ENCODE data around the gene OR1J2. TPM values are rescaled to one million over a fixed set of nuclear protein-coding genes. Genes with fewer than 3 reads are reported as not detected.

Gene OR1J2
- total RNA-seq, 6 experiments from 2014 or later = not detected

DNA sequence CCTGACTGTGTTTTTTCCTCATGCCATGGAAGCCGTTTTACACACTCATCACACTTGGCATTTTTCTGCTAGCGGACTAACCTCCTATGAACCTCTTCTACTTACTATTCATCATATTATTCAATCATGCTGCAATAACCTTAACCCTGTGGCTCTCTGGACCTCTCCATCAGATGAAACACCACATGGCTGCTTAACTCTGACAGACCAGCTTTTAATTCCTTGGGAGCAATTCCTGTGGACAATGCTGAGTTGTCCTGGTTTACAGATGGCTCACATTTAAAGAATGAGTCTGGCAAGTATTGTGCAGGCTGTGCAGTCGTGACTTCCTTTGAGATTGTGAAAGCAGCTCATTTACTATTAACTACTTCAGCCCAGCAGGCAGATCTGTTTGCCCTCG lies 41.9 kb upstream of the OR1J2 start:
- DNase-seq = no peak
- H3K4me3 ChIP-seq = no peak overlapping the region
- 50% methylated on average over 4 of the region's 4 CpGs for WGBS (ENCODE audit: insufficient coverage, low coverage, low lambda C conversion rate, missing lambda C conversion rate)
- H3K4me1 ChIP-seq = peaks cover 0 to 8% (median 0%) of the 10 kb centered on the region in 4 donors
- intact Hi-C loops (cut with DNase I) = loop anchor here in 1 of 2 donors (10.0 kb wide), 1 partner anchor 336 kb away; the partner anchor contains the start of gene OR1K1
- no peak overlapping the region for H3K27ac ChIP-seq
- no peaks in the 10 kb centered on the region for H3K27me3 ChIP-seq
- ATAC-seq = no peak
- H3K36me3 ChIP-seq = no peaks in the 10 kb centered on the region
- no peaks in the 10 kb centered on the region for H3K9me3 ChIP-seq
- TF ChIP-seq, protein P1, sequence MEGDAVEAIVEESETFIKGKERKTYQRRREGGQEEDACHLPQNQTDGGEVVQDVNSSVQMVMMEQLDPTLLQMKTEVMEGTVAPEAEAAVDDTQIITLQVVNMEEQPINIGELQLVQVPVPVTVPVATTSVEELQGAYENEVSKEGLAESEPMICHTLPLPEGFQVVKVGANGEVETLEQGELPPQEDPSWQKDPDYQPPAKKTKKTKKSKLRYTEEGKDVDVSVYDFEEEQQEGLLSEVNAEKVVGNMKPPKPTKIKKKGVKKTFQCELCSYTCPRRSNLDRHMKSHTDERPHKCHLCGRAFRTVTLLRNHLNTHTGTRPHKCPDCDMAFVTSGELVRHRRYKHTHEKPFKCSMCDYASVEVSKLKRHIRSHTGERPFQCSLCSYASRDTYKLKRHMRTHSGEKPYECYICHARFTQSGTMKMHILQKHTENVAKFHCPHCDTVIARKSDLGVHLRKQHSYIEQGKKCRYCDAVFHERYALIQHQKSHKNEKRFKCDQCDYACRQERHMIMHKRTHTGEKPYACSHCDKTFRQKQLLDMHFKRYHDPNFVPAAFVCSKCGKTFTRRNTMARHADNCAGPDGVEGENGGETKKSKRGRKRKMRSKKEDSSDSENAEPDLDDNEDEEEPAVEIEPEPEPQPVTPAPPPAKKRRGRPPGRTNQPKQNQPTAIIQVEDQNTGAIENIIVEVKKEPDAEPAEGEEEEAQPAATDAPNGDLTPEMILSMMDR (IDR thresholded peaks at IDR 0.05) = no peak
- no peak for TF ChIP-seq POLR2A (IDR thresholded peaks at IDR 0.05)

DNA sequence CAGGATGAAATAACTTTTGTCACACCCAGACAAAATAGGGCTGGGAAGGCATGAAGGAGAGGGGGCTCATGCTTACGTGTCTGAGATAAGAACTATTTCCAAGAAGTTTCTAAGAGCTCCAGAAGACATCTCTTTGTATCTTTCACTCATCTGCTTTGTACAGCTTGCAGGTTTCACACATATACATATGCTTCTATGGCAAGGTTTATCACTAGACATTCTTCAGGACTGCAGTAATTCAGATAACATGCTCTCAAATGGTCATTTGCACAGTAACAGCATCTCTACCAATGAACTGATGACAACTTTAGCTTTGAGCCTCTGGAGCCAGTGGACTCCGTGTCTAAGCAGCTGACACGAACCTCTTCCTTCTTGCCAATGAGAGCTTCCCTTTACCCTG lies 36.0 kb upstream of the OR1J2 start:
- no peak for ATAC-seq
- intact Hi-C loops (cut with DNase I) = no loop called here
- no peaks in the 10 kb centered on the region for H3K27me3 ChIP-seq

DNA sequence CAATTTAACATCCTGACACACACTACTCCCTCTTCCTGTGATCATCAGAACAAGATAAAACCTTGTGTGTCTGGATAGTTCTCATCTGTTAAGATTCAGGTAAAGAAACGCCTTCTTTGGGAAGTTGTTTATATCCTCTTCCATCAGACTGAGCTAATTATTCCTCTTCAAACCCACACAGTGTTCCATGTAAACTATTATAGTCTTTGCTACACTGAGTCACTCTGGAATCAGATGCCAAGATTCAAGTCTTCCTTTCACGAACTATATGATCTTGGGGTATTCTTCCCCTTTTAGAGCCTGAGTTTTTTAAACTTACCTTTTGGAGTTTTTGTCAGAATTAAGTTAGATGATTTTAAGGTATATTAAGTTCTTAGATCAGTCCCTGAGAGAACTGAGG lies 34.9 kb upstream of the OR1J2 start:
- TF ChIP-seq, protein P1 (IDR thresholded peaks at IDR 0.05) = no peak
- TF ChIP-seq POLR2A (IDR thresholded peaks at IDR 0.05) = no peak
- WGBS (ENCODE audit: insufficient coverage, low coverage, low lambda C conversion rate, missing lambda C conversion rate) = 27% methylated on average over 2 of the region's 2 CpGs
- Histone ChIP-seq H3K27me3 (no peaks in the 10 kb centered on the region), H3K9me3 (no peaks in the 10 kb centered on the region), H3K36me3 (no peaks in the 10 kb centered on the region), H3K4me1 (no peaks in the 10 kb centered on the region), H3K27ac (no peak overlapping the region), H3K4me3 (no peak overlapping the region)
- no peak for ATAC-seq
- DNase-seq = no peak
- intact Hi-C loops (cut with DNase I) = no loop called here

More for the DNA sequence above, 36.0 kb upstream of the OR1J2 start:
- H3K27ac ChIP-seq = no peak overlapping the region
- H3K9me3 ChIP-seq = no peaks in the 10 kb centered on the region
- H3K4me3 ChIP-seq = no peak overlapping the region
- H3K4me1 ChIP-seq = no peaks in the 10 kb centered on the region
- WGBS (ENCODE audit: insufficient coverage, low coverage, low lambda C conversion rate, missing lambda C conversion rate) = 54% methylated on average over 3 of the region's 3 CpGs
- no peak for TF ChIP-seq POLR2A (IDR thresholded peaks at IDR 0.05)
- TF ChIP-seq, protein P1 (IDR thresholded peaks at IDR 0.05) = no peak
- no peaks in the 10 kb centered on the region for H3K36me3 ChIP-seq
- DNase-seq = no peak

DNA sequence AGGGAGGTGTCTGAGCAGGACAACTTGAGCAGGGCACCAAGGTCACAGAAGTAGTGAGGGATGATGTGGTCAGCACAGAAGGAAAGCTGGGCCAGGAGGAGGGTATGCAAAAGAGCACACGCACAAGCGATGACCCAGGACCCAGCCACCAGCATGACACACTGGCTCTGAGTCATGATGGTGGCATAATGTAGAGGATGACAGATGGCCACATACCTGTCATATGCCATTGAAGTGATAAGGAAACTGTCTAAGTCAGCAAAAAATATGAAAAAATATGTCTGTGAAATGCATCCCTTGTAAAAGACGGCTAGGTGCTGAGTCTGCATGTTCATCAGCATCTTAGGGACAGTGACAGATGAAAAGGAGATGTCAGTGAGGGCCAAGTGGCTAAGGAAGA lies 33.3 kb upstream of the OR1J2 start:
- no peak overlapping the region for H3K4me3 ChIP-seq
- no peaks in the 10 kb centered on the region for H3K36me3 ChIP-seq
- intact Hi-C loops (cut with DNase I) = no loop called here
- ATAC-seq (no peak), DNase-seq (no peak)
- TF ChIP-seq, protein P1 (IDR thresholded peaks at IDR 0.05) = no peak
- TF ChIP-seq POLR2A (IDR thresholded peaks at IDR 0.05) = no peak
- WGBS (ENCODE audit: insufficient coverage, low coverage, low lambda C conversion rate, missing lambda C conversion rate) = 84% methylated on average over 3 of the region's 3 CpGs
- H3K27ac ChIP-seq = no peak overlapping the region
- no peaks in the 10 kb centered on the region for H3K9me3 ChIP-seq
- peaks cover 0 to 4% of the 10 kb centered on the region in 2 donors for H3K27me3 ChIP-seq
- no peaks in the 10 kb centered on the region for H3K4me1 ChIP-seq

DNA sequence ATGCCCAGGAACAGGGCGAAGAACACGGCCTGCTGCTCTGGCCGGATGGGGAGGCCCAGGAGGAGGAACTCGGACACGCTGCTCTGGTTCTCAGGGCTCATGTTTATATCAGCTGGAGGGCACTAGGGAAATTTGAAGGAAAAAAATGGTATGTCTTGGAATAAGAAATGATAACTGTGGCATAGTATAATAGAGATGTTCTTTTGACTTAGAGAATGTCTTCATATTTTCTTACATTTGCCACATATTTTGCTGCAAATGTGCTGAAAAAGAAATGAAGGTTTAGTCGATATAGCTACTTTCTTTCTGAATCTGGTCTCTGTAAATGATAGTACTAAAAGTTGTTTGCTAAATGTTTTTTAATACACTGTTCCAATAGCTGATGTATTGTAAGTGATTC lies 32.8 kb upstream of the OR1J2 start, which contains the start of gene OR1J1:
TSS of gene OR1J1 (minus strand) at position 101 of the 400 bp plus-strand sequence. CDS start at position 101, 0 bp downstream.
- Histone ChIP-seq H3K27me3 (peaks cover 0 to 4% of the 10 kb centered on the region in 2 donors), H3K27ac (no peak within 1 kb of the TSS), H3K36me3 (no peaks in the 10 kb centered on the region), H3K4me3 (no peak within 1 kb of the TSS), H3K4me1 (no peaks in the 10 kb centered on the region), H3K9me3 (no peaks in the 10 kb centered on the region)
- TF ChIP-seq, protein P1 (IDR thresholded peaks at IDR 0.05) = no peak
- no peak for TF ChIP-seq POLR2A (IDR thresholded peaks at IDR 0.05)
- DNase-seq (no peak), ATAC-seq (no peak)
- WGBS (ENCODE audit: insufficient coverage, low coverage, low lambda C conversion rate, missing lambda C conversion rate) = 44% methylated on average over 6 of the region's 6 CpGs
- intact Hi-C loops (cut with DNase I) = no loop called here
